ENCODE measurements around the gene PBX3. TPM values are rescaled to one million over a fixed set of nuclear protein-coding genes. Genes with fewer than 3 reads are reported as not detected.

PBX3 gene
- total and polyA plus RNA-seq, 8 donors: 36.3 to 53.6 (median 42.8) TPM

DNA sequence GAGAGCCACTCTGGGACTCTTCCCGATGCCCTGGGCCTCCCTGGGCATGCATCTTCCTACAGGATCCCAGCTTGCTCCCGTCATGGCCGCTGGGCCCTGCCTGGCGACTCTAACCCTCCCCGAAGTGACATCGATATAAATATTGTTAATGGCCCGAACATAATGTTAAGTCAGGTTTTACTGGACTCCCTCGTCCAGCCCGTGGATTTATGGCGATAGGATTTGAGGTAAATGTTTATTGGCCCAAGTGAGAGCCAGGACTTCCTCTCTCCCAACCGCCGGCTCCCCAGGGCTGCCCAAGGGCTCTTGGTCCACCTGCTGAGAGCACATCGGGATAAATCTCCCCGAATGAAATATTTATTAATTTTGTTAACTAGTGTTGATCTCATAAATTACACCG is 246.3 kb downstream of the PBX3 start:
- no peak overlapping the region for H3K4me3 ChIP-seq
- H3K27me3 ChIP-seq: no peaks in the 10 kb centered on the region
- intact Hi-C loops (cut with DNase I): no loop called here
- H3K27ac ChIP-seq: no peak overlapping the region
- TF ChIP-seq, protein P1, sequence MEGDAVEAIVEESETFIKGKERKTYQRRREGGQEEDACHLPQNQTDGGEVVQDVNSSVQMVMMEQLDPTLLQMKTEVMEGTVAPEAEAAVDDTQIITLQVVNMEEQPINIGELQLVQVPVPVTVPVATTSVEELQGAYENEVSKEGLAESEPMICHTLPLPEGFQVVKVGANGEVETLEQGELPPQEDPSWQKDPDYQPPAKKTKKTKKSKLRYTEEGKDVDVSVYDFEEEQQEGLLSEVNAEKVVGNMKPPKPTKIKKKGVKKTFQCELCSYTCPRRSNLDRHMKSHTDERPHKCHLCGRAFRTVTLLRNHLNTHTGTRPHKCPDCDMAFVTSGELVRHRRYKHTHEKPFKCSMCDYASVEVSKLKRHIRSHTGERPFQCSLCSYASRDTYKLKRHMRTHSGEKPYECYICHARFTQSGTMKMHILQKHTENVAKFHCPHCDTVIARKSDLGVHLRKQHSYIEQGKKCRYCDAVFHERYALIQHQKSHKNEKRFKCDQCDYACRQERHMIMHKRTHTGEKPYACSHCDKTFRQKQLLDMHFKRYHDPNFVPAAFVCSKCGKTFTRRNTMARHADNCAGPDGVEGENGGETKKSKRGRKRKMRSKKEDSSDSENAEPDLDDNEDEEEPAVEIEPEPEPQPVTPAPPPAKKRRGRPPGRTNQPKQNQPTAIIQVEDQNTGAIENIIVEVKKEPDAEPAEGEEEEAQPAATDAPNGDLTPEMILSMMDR (IDR thresholded peaks at IDR 0.05): no peak
- H3K9me3 ChIP-seq: no peaks in the 10 kb centered on the region
- ATAC-seq: no peak
- no peaks in the 10 kb centered on the region for H3K4me1 ChIP-seq
- no peaks in the 10 kb centered on the region for H3K36me3 ChIP-seq
- DNase-seq: peak in 1 of 4 donors; percentile 20

DNA sequence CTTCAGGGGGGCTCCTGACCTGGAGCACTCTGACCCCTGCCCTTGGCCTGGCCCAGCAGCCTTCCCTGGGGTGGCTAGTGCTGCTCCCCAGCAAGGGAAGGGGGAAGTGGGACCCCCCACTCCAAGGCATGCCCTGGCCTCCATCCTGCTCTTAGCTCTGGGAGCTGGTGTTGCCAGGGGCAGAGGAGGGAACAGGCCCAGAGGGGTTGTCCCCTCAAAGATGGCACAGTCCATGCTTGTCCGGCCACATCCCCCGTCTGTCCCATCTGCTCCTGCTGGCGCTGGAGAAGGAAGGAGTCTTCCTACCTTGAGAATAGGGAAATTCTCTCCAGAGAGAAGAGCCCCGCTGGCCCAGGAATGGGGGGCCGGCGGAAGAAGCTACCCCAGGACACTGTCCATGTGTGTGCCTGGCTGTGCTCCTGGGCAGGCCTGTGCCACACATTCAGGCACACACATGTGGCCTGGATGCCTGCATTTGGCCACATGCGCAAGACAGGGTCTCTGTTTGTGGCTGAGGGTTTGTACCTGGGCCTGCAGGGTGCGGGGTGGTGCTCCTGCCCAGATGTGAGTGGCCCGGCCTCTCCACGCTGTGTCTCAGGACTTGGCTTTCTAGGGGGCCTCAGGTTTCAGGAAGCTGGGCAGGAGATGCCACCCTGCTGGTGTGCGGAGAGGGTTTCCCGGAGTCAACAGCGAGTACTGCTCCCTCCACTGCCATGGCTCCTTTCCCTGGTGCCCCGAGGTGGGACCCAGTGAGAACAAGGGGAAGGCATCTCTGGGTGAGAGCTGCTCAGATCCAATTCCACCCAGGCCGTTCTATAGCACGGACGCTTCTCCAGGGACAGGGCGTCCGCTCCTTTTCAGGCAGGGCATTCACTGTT is 247.1 kb downstream of the PBX3 start:
- intact Hi-C loops (cut with DNase I): no loop called here
- Histone ChIP-seq H3K4me3 (no peak overlapping the region), H3K27ac (no peak overlapping the region), H3K27me3 (no peaks in the 10 kb centered on the region), H3K36me3 (no peaks in the 10 kb centered on the region), H3K4me1 (no peaks in the 10 kb centered on the region), H3K9me3 (no peaks in the 10 kb centered on the region)
- ATAC-seq (no peak), DNase-seq (peak in 1 of 4 donors; percentile 46)
- TF ChIP-seq, protein P1 (IDR thresholded peaks at IDR 0.05): no peak

- DNase-seq: peak in 1 of 4 donors; percentile 47
- Histone ChIP-seq H3K9me3 (no peaks in the 10 kb centered on the region), H3K4me3 (no peak overlapping the region), H3K4me1 (no peaks in the 10 kb centered on the region), H3K27me3 (no peaks in the 10 kb centered on the region), H3K27ac (no peak overlapping the region), H3K36me3 (no peaks in the 10 kb centered on the region)
- intact Hi-C loops (cut with DNase I): no loop called here
- TF ChIP-seq, protein P1 (IDR thresholded peaks at IDR 0.05): no peak
- no peak for ATAC-seq
Measured at GRCh38 chr9:125995006-125995405, 247.8 kb downstream of the PBX3 start.

DNA sequence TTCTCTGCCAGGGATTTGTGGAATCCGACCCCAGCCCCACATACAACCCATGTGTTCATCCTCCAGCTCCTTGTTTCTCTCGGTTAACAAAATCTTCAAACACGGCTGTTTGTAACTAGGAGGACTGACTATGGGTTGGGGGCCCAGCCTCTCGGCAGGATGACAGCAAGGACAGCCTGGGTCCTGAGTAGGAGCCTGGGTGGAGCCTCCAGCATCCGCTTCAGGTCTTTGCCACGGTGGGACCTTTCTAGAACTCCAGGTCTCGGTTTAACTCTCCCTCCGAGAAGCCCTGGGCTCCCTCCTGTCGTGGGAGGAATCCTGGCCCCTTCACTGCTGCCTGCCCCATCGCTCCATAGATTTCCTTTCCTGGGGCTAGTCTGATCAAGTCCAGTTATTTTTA is 248.5 kb downstream of the PBX3 start:
- TF ChIP-seq, protein P1 (IDR thresholded peaks at IDR 0.05): no peak
- intact Hi-C loops (cut with DNase I): no loop called here
- DNase-seq (peak in 1 of 4 donors; percentile 13), ATAC-seq (no peak)
- Histone ChIP-seq H3K27ac (no peak overlapping the region), H3K27me3 (no peaks in the 10 kb centered on the region), H3K4me3 (no peak overlapping the region), H3K4me1 (no peaks in the 10 kb centered on the region), H3K9me3 (no peaks in the 10 kb centered on the region), H3K36me3 (no peaks in the 10 kb centered on the region)

DNA sequence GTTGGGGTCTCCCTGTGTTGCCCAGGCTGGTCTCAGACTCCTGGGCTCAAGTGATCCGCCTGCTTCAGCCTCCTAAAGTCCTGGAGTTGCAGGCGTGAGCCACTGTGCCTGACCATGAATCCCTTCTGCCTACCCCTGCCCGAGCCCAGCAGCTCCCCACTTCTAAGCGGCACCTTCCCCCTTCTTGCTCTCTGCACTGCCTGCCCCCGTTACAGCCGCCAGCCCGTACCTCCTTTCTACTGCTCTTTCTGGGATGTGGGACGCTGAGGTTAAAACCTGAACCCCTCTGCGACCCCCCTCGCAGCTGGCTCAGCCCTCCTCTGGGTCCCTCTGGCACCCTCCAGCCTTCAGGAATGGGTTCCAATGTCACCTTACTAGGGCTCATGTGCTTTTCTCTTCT is 249.6 kb downstream of the PBX3 start:
- H3K9me3 ChIP-seq: no peaks in the 10 kb centered on the region
- peak in 1 of 4 donors; percentile 46 for DNase-seq
- no peaks in the 10 kb centered on the region for H3K36me3 ChIP-seq
- no peaks in the 10 kb centered on the region for H3K4me1 ChIP-seq
- no peak overlapping the region for H3K4me3 ChIP-seq
- no peak for ATAC-seq
- intact Hi-C loops (cut with DNase I): no loop called here
- H3K27ac ChIP-seq: no peak overlapping the region
- TF ChIP-seq, protein P1 (IDR thresholded peaks at IDR 0.05): no peak
- H3K27me3 ChIP-seq: no peaks in the 10 kb centered on the region

Data from left lung (tissue), 10 donors.